Loucy (cell line): ENCODE data around the gene RAB11FIP3.

ENCODE experiments used
- CTCF ChIP-seq: fragments of 200-600 bp; sonication (generic); conservative IDR thresholded peaks from 2 replicates; pipeline ENCODE4 v1.5.1; 2014; ENCODE audit warnings: mild to moderate bottlenecking, antibody characterized with exemption, low read length
- EZH2phosphoT487 ChIP-seq: fragments of 200-600 bp; IDR thresholded peaks from 2 replicates; pipeline ENCODE4 v1.6.1; 2018; ENCODE audit warnings: antibody characterized with exemption, mild to moderate bottlenecking, moderate library complexity, borderline replicate concordance

- TF ChIP-seq CTCF (no peak), EZH2phosphoT487 (no peak)
Observed at GRCh38 chr16:476039-476438, 50.6 kb downstream of the RAB11FIP3 start.
